Kidney epithelial cell (primary cell): ENCODE measurements around the gene CKS2. TPM values are rescaled to one million over a fixed set of nuclear protein-coding genes. Genes with fewer than 3 reads are reported as not detected.

Experiments
- DNase-seq: peaks from one replicate; pipeline ENCODE4 v3.0.0-alpha.2; 2010; ENCODE audit warnings: low read depth
- H3K27me3 ChIP-seq: 2 replicates; pipeline ENCODE4 v1.6.0; 2011; ENCODE audit warnings: low read length; ENCODE audit not compliant: control insufficient read depth, insufficient read depth
- H3K36me3 ChIP-seq: 2 replicates; pipeline ENCODE4 v1.5.1; 2011; ENCODE audit warnings: low read length; ENCODE audit not compliant: control insufficient read depth, insufficient read depth
- H3K4me3 ChIP-seq: 2 replicates; pipeline ENCODE4 v1.5.1; 2011; ENCODE audit warnings: low read depth, mild to moderate bottlenecking, control low read depth, low read length
- CTCF ChIP-seq: IDR thresholded peaks from 2 replicates; pipeline ENCODE4 v1.5.1; 2011; ENCODE audit warnings: mild to moderate bottlenecking, moderate library complexity, low read length, control low read depth, inconsistent platforms; ENCODE audit not compliant: insufficient read depth, poor library complexity, severe bottlenecking
- total RNA-seq: library from RNA; depleted of rRNA; stranded (reverse); fragments of >200 nt; gene quantifications from 2 replicates; pipeline ENCODE4 v1.2.3, GENCODE V29; 2015

Gene CKS2
- total RNA-seq, 1 donor from 2014 or later, result 57.7 TPM

- TF ChIP-seq CTCF, result no peak
- DNase-seq, result no peak
- H3K36me3 ChIP-seq, result no peaks in the 10 kb centered on the region
- H3K27me3 ChIP-seq, result no peaks in the 10 kb centered on the region
- H3K4me3 ChIP-seq, result no peak overlapping the region
These were observed 52.3 kb downstream of the CKS2 start for GRCh38 chr9:89363311-89363670.

- no peak overlapping the region for H3K4me3 ChIP-seq
- H3K36me3 ChIP-seq, result no peaks in the 10 kb centered on the region
- no peaks in the 10 kb centered on the region for H3K27me3 ChIP-seq
- no peak for TF ChIP-seq CTCF
- DNase-seq, result no peak
These were observed 53.1 kb downstream of the CKS2 start for GRCh38 chr9:89363921-89364665.

GRCh38 chr9:89364666-89365531 lies 53.9 kb downstream of the CKS2 start:
- no peak for DNase-seq
- no peaks in the 10 kb centered on the region for H3K27me3 ChIP-seq
- no peak for TF ChIP-seq CTCF

GRCh38 chr9:89365532-89365912 lies 54.5 kb downstream of the CKS2 start:
- Histone ChIP-seq H3K36me3 (no peaks in the 10 kb centered on the region), H3K4me3 (no peak overlapping the region), H3K27me3 (no peaks in the 10 kb centered on the region)
- no peak for DNase-seq
- no peak for TF ChIP-seq CTCF

More at GRCh38 chr9:89364666-89365531, 53.9 kb downstream of the CKS2 start:
- H3K36me3 ChIP-seq, result no peaks in the 10 kb centered on the region
- H3K4me3 ChIP-seq, result no peak overlapping the region

Other genes starting within 250 kb of the CKS2 start
- 2.9 and 5.1 TPM in 2 replicates for gene SHC3, start 132.4 kb upstream of the CKS2 start, total RNA-seq
- 47.3 and 47.6 TPM in 2 replicates for gene SECISBP2, start 7.3 kb downstream of the CKS2 start, total RNA-seq
- gene SEMA4D, start 186.9 kb downstream of the CKS2 start, total RNA-seq, result 27.8 and 30.7 TPM in 2 replicates